GM18499 (cell line): ENCODE results near the gene SHISAL1.
"Not testable (repeated sequence)": the region's sequence is repeated elsewhere in the genome, so short reads cannot be mapped to it uniquely, and the experiment has no call there.

ENCODE experiments used
- ATAC-seq: cut with Tn5 transposase; IDR thresholded peaks from one replicate; pipeline ENCODE4 v1.9.1; 2021; ENCODE audit warnings: moderate number of reproducible peaks; ENCODE audit not compliant: insufficient read depth, unreplicated experiment

The SHISAL1 gene

GRCh38 chr22:44305888-44306287, 6.9 kb downstream of the SHISAL1 start:
- no peak for ATAC-seq

DNA sequence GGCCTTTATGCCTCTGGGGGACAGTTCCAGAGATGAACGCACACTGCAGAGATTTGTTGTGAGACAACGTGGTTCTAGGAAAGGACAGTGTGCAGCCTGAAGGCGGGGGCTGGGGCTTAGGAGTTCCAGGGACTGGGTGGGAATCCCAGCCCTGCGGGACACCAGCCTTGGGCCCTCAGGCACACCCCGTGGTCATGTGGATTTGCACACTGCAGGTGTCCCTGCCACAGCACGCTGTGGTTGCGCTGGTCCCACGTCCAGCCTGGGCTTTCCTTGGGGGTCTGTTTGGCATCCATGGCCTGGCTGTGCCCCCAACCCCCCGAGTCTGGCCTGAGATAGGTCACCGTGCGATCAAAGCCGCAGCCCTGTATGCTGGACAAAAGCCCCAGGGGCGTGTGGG, 7.3 kb downstream of the SHISAL1 start:
- no peak for ATAC-seq

- ATAC-seq = no peak
Observed at GRCh38 chr22:44304911-44305310, 7.8 kb downstream of the SHISAL1 start.

DNA sequence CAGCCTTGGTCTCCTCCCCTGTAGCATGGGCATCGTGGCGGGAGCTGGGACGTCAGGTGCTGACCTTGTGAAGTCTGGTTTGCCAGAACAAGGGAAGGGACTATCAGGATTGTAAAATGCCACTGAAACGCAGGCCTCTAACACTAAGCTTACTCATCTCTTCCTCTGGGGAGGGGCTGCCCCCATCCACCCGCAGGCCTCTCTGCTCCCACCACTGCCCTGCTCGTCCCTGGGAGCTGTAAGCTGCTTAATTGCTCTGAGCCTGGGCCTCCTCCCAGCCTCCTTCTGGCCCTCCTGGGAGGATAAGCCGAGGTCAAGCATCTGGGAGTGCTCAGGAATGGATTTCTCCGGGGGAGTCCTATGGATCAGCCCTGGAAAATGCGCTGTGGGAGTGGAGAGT, 8.4 kb downstream of the SHISAL1 start:
- ATAC-seq = no peak

DNA sequence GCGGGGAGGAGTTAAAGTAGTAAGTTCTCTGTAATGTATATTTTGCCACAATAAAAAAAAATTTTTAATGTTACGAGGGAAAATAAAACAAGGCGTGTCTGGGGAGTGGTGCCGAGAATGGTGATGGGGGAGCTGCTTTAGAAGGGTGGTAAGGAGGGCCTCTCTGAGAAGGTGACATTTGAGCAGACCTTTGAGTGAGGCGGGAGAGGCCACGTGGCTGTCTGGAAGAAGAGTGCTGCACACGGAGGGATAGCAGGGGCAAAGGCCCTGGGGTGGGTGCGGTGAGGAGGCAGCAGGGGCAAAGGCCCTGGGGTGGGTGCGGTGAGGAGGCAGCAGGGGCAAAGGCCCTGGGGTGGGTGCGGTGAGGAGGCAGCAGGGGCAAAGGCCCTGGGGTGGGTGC, 10.4 kb downstream of the SHISAL1 start:
- not testable (repeated sequence) for ATAC-seq

- ATAC-seq = no peak
Observed at GRCh38 chr22:44301039-44301438, 11.7 kb downstream of the SHISAL1 start.

DNA sequence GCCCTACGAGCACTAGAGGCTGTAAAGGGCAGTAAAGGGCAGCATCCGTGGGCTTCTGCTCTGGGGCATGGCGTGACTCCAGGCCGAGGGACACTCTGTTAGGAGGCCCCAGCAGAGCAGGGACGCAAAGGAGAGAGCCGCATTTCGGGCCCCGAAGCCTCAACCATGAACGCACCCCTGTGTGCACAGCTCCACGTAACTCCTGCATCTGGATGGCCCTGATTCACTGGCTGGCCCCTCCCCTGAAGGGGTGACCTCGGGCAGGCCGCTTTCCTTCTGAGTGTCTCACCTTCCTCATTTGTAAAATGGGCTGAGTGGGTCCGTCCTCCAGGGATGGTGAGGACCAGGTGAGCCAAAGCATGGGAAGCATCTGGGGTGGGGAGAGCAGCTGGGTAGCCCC, 13.6 kb downstream of the SHISAL1 start:
- ATAC-seq = no peak

GRCh38 chr22:44298406-44299091, 14.2 kb downstream of the SHISAL1 start:
- ATAC-seq = no peak

DNA sequence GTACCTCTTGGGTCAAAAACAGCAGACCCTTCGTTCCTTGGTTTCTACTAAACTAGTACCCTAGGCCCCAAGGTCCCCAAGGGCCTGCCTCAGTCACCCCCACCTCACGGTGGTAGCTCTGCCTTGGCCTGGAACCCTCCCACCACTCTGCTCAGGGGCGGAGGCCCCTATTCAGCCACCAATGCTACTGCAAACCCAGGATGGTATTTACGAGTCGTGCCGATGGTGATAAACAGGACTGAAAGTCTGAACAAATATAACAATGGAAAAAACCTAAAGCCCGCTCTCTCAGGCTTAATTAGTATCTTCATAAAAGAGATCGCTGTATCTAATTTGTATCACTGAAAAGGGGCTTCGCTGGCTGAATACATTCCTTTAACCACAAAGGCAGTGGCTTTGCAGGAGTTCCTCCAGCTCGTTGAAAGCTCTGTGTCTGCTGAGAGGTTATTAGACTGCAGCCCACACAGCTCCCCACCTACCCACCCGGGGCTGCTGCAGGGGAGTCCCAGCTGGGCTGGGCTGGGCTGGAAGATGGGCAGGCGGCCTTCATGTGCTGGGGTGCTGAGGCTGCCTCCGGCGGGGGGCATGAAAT, 15.2 kb downstream of the SHISAL1 start:
- no peak for ATAC-seq

DNA sequence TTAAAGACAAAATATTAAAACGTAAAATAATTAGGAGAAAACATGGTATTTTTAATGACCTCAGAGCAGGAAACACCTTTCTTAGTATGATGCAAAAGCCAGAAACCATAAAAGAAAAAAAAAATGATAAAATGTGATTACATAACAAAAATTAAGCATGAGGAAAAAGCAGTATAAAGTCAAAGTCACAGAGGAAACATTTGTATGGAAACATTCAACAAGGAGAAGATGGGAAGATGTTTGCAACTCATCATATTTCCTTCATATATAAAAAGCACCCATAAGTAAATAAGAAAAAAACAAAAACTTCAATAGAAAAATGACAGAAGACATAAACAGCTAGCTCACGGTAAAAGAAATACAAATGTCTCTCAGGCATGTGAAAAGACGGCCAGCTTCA, 17.3 kb downstream of the SHISAL1 start:
- ATAC-seq = no peak

DNA sequence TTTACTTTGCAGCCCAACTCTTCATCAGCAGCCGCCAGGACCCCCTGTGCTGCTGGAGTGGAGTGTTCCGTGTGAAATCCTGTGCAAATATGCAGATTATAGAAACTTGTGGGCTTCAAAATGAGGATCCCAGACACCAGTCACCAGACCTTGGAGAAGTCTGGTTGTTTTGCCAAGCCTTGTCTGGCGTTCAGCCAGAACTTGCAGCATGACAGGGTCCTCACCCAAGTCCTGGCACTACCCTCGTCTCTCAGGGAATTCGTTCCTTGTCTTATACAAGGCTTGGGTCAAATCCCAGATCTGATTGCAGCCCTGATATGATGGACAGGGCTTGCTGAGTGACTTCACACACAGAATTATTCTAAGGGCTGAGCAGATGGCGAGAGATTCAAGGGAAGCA, 18.9 kb downstream of the SHISAL1 start:
- ATAC-seq = no peak

DNA sequence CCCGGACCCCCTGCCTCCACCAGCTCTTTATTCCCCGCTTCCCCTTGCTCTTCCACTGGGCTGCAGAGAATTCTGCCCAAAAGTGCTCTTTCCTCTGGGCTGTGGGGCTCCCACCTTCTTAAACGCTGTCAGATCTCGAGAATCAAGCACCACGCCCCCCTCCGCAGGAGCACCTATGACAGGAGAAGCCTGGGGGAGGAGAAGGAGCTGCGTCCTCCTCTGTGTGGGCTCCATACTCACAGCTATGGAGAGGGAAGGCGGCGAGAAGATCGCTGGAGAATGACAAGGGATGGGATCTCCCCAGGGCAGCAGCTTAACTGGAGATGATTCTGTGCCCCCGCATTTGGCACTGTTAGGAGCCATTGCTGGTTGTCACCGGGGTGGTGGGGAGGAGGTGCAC, 19.7 kb downstream of the SHISAL1 start:
- no peak for ATAC-seq

- ATAC-seq = no peak
Observed at GRCh38 chr22:44292521-44292920, 20.2 kb downstream of the SHISAL1 start.

DNA sequence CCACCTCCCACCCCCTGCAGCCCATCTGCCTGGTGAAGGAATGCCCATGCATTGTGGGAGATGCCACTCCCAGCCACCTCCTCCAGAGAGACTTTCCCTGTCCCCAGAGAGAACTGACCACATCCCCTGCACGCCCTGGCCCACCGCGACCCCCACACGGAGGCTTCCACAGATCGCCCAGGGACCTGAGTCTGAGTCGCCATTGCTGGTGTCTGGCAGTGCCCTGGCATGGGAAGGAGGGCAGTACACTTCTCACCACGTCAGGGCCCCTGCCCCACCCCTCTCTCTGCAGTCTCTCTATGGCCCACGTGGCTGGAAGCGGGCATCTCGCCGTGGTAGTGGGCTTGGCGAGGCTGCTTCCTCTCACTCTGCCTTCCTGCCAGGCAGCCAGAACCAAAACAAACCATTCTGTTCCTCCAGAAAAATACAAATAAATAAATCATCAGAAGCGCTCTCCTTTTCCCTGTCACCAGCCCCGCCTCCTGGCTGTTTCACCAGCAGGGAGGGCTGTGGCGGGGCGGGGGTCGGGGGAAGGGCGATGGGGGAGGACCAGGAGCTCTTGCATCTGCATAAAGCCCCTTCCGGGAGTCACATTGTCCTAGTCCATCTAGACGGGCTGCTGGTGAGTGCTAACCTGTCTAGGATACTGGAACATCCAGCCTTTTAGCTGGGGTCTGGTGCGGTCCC, 20.9 kb downstream of the SHISAL1 start:
- ATAC-seq = no peak

DNA sequence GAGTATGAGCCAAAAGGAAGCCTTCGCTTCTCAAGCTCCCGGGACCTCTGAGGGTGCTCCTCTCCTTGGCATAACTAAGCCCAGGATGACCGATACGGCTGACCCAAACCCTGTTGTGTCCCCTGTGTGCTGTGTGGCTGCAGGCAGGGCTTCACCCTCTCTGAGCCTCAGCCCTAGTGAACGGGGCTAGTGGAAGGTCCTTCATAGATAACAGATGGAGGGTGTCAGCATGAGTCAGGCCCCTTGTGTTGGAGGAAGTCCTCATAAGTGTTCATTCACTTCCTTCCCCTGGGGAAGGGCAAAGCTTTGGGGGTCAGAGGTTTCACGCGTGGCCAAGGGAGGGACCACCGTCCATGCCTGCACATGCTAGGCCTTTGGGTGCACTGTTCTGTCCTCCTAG, 21.5 kb downstream of the SHISAL1 start:
- ATAC-seq = no peak

DNA sequence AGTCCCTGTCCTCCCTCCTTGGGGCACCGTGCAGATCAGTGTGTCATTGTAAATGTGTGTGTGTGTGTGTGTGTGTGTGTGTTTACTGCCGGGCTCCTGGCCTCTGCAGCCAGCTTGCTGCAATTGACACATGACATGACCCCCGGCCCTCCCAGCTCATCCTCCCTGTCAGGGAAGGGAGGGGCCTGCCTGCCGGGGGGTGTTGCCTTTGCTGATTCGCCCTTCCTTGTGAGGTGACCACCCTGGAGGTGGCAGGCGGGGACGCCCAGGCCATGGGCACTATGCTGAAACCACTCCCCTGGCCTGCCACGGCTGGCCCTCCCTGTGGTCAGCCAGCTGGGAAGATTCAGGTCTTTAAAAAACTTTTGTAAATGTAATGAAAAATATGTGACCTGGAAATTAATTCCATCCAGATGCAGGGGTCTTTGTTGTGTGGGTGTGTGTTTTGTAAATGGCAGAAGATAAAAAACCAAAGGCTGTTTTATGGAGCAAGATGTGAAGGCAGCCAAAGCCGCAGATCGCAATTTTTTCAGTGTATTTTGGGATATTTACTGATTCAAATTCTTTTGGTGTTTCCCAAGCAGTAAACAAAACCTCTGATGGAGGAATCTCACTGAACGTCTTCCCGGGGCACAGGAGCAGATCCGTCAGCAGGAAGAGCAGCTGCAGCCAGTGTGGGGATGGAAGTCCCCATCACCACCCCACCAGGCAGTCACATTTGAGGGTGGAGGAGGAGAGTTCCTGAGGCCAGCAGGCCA, 23.2 kb downstream of the SHISAL1 start:
- no peak for ATAC-seq

- no peak for ATAC-seq
Observed at GRCh38 chr22:44288913-44289312, 23.8 kb downstream of the SHISAL1 start.

- no peak for ATAC-seq
Observed at GRCh38 chr22:44287741-44288140, 25.0 kb downstream of the SHISAL1 start.

- no peak for ATAC-seq
Observed at GRCh38 chr22:44287121-44287693, 25.5 kb downstream of the SHISAL1 start.

GRCh38 chr22:44286646-44287045, 26.1 kb downstream of the SHISAL1 start:
- ATAC-seq = no peak

DNA sequence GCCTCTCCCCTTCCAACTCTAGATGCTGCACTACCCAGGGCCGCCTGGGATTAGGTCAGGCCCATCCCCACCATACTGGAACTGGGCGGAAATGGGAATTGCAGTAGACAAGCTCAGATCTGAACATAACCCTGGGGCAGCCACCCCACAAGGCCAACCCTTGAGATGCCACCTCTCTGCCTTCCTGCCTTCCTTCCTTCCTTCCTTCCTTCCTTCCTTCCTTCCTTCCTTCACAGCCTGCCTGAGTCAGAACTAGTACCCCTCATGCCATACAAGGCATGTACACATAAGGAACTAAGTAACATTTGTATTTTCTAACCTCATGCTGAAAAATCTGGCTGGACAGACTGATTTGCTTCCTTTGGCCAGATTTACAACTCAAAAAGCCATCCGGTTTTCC, 28.0 kb downstream of the SHISAL1 start:
- no peak for ATAC-seq
